ENCODE results near the gene MC1R.
"Not testable (repeated sequence)": the region's sequence is repeated elsewhere in the genome, so short reads cannot be mapped to it uniquely, and the experiment has no call there.

The MC1R gene

DNA sequence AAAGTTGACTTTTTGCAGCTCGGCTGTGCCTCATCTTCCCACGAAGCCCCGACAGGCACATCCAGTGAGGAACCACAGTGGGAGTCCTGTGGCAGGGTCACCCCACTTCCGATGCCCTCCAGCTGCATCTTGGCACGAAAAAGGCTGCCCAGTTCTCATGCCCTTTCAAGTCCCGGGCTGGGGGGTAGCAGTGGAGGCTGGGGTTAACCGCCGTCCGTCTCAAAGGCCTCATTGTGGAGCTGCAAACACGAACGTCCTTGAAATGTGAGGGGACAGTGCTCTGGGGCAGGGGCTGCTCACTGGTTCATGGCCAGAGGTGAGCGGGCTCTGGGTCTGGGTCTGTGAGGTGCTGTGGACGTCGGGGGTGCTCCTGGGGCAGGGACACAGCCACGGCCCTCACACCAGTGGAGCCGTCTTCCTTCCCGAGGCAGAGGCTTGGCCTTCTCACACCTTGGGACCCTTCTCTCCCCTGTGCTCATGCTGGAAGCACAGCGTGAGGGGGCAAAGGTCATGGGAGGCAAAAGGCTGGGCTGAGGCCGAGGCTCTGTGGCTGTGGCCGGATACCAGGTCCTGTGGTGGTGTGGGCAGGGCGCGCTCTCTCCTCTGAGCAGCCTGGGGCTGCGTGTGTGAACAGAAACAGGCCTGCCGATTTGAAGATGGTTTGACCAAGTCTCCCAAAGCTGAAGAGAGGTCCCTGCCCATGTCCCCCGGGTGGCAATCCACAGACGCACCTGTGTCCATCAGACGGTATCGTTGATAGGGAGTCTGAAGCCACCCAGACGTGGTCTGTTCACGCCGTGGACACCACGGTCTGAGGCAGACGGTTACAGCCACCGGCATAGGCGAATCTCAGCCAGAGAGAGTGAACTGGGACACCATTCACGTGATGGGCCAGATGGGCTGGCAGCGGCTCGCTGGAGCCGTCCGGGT is 3.1 kb upstream of the MC1R start:
- DNase-seq = no peak

- DNase-seq = peak; percentile 15 to 37
Observed at GRCh38 chr16:89917773-89918452, 749 bp upstream of the MC1R start.

- no peak for DNase-seq
Observed at GRCh38 chr16:89919535-89920406, 1.1 kb downstream of the MC1R start.

DNA sequence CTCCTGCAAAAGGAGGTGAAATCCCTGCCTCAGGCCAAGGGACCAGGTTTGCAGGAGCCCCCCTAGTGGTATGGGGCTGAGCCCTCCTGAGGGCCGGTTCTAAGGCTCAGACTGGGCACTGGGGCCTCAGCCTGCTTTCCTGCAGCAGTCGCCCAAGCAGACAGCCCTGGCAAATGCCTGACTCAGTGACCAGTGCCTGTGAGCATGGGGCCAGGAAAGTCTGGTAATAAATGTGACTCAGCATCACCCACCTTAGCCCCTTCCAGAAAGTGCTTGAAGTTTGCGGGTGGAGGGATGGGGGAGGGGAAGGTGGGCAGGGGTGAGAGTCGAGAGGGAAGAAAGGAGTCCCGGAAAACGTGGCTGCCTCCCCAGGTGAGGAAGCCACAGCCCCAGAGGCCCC is 2.1 kb downstream of the MC1R start:
- no peak for DNase-seq

GRCh38 chr16:89921131-89921701 is 2.6 kb downstream of the MC1R start:
- no peak for DNase-seq

DNA sequence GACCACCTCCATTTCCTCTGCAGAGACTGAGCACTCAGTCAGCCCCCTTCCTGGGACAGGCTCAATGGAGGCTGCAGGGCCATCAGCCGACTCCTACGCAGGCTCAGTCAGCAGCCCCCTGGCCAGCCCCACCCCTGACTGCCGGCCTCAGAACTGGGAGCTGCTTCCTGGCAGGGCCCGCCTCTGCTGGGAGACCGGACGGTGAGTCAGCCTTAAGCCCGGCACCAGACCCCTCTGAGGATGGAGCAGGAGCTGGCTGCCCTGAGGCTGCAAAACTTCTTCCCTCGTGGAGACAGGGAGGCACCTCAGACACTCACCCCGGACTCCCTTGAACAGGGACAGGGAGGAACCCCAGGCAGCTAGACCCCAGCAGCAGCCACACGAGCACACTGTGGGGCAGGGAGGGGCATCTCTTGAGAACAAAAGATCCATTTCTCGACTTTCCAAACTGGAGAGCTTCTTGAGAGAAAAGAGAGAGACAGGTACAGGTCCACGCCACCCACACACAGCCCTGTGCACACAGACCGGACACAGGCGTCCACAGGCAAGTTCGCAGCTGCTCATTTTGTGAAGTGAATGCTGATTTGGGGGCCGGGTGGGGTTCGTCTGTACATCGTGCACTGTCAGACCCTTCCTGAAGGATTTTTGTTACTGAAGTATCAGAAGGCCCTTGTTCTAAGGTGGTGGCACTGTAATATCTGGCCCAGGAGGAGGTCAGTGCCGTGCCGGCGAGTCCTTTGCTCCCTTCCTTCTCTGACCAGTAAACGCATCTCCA is 3.2 kb downstream of the MC1R start:
- no peak for DNase-seq

DNA sequence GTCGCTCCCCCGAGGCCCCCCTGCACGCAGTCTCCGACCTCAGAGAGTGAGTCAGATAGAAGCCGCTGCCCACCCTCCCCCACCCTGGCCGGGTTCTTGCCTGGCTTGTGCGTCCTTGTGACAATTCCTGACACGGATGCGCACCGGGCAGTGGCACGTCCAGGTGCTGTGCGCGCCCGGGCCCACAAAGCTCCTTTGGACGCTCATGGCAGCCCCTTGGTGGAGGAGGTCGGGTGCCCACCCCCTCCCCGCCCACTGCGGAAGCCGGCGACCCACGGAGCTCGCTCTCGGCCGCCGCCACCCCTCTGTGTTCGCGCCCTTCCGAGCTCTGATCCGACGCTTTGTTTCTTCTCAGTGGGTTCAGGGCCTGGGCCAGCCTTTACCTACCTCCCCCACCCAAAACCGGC is 3.8 kb downstream of the MC1R start:
- peak in 1 of 2 experiments; percentile 29 for DNase-seq

DNA sequence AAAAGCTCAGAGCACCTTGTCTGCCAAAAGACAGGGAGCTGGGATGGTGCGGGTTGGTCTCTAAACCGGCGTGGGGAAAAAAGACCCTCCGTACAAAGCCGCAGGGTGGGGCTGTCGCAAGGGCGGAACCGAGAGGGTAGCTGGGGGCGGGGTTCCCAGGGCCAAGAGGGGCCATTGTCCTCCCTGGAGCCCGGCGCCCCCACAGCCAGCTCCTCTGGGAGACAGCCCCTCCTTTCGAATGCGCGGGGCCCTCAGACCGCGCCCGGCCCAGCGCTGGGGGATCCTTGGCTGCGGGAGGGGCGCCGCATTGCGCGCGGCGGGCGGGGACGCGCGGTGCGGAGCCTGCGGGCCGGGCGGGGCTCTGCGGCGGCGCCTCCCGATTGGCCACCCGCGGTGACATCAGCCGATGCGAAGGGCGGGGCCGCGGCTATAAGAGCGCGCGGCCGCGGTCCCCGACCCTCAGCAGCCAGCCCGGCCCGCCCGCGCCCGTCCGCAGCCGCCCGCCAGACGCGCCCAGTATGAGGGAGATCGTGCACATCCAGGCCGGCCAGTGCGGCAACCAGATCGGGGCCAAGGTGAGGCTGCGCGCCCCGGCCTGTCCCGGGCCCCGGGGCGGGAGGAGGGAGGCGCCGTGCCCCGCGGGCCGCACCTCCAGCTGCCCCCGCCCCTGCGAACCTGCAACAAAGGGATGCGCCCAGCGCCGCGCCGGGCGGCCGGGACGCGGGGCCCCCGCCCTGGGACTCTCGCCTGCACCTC is 4.4 kb downstream of the MC1R start, which contains the start of gene TUBB3:
TUBB3 (plus strand) TSS at position 459 of the 756 bp plus-strand sequence; CDS start at position 519, 60 bp downstream.
- DNase-seq = peak; percentile 52 to 78

DNA sequence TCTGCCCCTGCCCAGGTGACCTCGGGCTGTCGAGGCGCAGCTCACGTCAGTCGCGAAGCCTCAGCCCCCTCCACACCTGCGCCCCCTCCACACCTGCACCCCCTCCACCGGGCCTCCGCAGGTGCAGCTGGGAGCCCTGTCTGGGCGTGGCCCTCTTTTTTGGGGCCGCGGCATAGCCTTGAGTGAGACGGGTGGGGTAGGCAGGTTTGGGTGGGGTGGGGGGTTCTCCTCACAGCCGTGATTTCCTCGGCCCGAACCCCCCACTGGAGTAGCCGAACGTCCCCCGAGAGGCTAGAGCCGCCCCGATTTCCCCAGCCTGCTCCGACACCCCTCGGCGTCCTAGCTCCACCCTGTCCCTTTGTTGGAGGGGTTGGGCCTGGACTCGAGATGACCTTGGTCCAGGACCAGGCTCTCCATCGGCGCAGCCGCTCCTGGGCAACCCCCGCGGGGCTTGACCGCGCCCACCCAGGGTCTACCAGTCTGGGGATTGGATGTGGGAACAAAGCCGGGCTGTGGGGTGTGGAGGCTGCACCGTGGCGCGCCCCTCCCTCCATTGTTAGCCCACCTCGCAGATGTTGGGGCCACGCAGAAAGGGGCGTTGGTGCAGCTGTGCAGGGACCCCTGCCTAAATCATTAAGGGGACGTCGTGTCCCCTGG is 5.1 kb downstream of the MC1R start:
- peak; percentile 17 to 30 for DNase-seq

- DNase-seq = no peak
Observed at GRCh38 chr16:89924297-89924924, 5.7 kb downstream of the MC1R start.

DNA sequence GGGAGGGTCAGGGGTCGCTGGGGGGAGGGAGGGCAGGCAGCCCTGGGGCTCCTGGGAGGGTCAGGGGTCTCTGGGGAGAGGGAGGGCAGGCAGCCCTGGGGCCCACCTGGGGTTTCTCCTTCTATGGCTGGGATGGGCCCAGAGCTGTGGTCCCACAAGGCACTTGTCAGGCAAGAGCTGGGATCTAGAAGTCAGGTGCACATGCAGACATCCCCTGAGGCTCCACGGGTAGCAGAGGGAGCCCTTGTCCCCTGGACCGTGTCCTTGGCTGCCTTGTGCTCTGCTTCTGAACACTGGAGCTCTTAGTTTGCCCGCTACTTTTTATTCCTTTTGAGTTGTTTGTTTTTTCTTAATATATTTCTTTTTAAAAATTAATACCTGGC is 6.3 kb downstream of the MC1R start:
- DNase-seq = no peak

GRCh38 chr16:89925596-89926079 is 7.0 kb downstream of the MC1R start:
- DNase-seq = no peak

GRCh38 chr16:89931305-89931896 is 12.7 kb downstream of the MC1R start:
- no peak for DNase-seq

DNA sequence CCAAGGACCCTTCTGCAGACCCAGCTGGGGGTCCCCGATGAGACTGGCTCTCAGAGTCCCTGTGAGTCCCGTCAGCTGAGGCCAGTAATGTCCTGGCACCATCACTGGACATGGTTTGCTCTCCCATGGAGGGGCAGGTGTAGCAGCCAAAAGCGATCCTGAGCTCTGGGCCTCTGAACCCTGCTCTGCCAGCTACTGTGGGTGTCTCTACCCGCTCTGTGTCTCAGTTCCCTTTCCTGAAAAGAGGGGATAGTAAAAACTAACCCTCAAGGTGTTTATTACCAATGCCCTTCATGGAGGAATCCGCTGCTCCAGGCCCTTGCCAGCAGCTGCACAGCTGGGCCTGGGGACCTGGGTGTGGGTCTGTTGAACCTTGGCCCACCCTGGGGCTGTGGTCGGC is 13.3 kb downstream of the MC1R start:
- no peak for DNase-seq

GRCh38 chr16:89934019-89934418 is 15.4 kb downstream of the MC1R start:
- not testable (repeated sequence) for DNase-seq

DNA sequence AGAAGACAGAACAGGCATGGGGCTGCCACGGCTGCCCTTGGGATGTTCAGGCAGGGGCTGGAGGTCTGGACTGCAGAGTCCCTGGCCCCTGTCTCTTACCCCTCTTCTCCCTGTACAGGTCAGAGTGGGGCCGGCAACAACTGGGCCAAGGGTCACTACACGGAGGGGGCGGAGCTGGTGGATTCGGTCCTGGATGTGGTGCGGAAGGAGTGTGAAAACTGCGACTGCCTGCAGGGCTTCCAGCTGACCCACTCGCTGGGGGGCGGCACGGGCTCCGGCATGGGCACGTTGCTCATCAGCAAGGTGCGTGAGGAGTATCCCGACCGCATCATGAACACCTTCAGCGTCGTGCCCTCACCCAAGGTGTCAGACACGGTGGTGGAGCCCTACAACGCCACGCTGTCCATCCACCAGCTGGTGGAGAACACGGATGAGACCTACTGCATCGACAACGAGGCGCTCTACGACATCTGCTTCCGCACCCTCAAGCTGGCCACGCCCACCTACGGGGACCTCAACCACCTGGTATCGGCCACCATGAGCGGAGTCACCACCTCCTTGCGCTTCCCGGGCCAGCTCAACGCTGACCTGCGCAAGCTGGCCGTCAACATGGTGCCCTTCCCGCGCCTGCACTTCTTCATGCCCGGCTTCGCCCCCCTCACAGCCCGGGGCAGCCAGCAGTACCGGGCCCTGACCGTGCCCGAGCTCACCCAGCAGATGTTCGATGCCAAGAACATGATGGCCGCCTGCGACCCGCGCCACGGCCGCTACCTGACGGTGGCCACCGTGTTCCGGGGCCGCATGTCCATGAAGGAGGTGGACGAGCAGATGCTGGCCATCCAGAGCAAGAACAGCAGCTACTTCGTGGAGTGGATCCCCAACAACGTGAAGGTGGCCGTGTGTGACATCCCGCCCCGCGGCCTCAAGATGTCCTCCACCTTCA is 16.2 kb downstream of the MC1R start:
- DNase-seq = no peak

DNA sequence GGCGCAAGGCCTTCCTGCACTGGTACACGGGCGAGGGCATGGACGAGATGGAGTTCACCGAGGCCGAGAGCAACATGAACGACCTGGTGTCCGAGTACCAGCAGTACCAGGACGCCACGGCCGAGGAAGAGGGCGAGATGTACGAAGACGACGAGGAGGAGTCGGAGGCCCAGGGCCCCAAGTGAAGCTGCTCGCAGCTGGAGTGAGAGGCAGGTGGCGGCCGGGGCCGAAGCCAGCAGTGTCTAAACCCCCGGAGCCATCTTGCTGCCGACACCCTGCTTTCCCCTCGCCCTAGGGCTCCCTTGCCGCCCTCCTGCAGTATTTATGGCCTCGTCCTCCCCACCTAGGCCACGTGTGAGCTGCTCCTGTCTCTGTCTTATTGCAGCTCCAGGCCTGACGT is 17.0 kb downstream of the MC1R start:
- DNase-seq = not testable (repeated sequence)

GRCh38 chr16:89936034-89936433 is 17.4 kb downstream of the MC1R start:
- no peak for DNase-seq

Measured in NCI-H1930 (cell line).